CD4-positive, alpha-beta T cell treated with Interleukin-15 for 4 hours (primary cell): ENCODE measurements around the gene BTRC.
"Not testable (repeated sequence)": the region's sequence is repeated elsewhere in the genome, so short reads cannot be mapped to it uniquely, and the experiment has no call there.

Source experiments
- DNase-seq: peaks from one replicate; pipeline ENCODE4 v3.0.0-alpha.2; 2020; ENCODE audit warnings: low spot score

BTRC gene

DNA sequence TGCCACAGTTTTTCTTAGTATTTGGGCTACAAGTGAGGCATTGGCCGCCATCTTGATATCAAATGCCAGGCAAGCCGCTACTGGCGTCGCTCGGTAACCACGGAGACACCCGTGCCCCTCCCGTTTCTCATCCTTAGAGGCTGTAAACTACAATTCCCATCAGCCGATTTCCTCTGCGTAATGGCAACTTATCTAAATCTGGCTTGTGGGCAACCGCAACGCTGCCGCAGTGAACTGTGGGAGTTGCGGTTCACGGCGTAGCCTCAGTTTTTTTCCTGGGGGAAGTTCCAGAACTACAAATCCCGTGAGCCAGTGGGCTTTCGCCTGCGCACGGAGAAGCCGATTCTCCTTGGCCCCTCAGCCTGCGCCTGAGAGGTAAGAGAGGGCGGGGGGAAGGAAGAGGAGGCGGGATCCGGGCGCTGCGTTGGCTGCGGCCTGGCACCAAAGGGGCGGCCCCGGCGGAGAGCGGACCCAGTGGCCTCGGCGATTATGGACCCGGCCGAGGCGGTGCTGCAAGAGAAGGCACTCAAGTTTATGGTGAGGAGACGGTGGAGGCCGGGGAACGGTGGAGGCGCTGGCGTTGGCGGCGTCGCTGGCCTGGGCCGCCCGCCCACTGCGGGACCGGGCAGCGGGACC lies at the start of gene BTRC:
TSS of gene BTRC (plus strand) at position 474 of the 636 bp plus-strand sequence. CDS start at position 490, 16 bp downstream.
- peak; percentile 98 for DNase-seq

DNA sequence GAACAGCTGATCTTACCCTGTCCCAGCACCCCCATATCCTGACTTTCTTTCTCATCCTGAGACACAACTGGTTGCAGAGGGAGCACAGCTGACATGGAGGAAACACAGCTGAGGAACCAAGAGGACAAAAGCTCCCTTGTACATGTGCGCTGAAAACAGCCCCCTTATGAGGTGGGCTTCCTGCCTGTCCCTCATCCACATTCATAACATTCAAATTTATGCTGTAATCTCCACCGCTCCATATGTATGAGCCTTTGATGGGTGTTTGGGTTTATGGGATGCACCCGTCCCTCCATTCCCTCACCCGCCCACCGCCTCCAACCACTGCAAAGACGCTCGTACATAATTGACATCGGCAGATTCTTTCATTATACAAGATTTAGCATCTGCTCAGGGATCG lies 49.6 kb upstream of the BTRC start:
- no peak for DNase-seq

DNA sequence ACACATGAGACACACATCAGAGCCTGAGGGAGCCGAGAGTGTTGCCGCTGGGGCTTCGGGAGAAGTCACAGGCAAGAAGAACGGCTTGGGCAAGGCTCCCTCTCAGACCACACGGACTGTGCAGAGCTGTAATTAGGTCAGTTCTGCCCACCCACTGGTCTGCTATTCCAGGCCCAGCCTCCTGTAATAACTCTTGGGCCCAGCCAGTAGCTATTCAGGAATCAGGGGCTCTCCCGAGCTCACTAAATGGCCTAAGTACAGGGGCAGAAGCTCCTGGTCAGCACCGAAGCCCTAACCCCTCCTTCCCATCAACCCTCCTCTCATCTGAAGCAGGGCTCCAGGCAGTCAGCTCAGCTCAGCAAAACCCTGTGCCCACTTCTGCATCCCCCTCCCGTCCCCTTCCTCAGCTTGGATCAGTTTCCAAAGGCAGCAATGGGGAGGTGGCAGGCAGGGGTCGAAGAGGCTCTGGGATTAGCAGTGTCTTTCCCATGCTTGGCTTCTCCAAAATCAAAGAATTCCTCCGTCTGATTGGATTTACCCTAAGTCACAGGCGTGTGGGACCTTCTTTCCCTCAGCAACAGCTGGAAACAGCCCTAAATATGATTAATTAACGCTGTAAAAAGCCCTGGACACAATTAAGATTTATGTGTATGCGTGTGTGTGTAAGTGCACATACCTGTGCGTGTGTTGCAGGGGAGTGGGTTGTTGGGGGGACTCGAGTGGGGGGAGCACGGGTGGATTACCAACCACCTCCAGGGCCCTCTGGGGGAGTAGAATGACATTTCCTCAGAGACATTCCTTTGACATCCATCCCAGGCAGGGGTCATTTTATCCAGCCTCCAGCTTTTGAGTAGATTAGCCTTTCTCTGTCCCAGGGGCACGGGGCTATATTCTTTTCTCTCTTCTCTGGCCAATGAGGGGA lies 48.4 kb upstream of the BTRC start:
- DNase-seq, result no peak

DNA sequence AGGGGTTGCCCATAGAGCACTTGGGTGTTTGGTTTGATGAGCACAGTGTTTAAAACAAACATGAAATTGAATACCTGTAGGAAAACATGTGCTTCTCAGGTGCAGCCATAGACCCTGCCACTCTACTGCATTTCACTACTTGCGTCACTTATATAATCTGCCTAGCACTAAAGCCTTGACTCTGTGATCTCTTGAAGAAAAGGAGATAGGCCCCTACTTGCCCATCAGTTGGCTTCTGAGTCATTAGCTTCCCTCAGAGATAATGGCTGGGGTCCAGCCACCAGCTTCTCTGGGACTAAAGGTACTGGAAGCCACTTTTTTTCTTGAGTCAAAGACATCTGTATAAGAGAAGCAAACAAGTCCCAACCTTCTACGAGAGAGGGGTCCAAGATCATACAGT lies 45.9 kb upstream of the BTRC start:
- DNase-seq, result no peak

GRCh38 chr10:101310529-101311184 lies 43.3 kb upstream of the BTRC start:
- DNase-seq, result no peak

DNA sequence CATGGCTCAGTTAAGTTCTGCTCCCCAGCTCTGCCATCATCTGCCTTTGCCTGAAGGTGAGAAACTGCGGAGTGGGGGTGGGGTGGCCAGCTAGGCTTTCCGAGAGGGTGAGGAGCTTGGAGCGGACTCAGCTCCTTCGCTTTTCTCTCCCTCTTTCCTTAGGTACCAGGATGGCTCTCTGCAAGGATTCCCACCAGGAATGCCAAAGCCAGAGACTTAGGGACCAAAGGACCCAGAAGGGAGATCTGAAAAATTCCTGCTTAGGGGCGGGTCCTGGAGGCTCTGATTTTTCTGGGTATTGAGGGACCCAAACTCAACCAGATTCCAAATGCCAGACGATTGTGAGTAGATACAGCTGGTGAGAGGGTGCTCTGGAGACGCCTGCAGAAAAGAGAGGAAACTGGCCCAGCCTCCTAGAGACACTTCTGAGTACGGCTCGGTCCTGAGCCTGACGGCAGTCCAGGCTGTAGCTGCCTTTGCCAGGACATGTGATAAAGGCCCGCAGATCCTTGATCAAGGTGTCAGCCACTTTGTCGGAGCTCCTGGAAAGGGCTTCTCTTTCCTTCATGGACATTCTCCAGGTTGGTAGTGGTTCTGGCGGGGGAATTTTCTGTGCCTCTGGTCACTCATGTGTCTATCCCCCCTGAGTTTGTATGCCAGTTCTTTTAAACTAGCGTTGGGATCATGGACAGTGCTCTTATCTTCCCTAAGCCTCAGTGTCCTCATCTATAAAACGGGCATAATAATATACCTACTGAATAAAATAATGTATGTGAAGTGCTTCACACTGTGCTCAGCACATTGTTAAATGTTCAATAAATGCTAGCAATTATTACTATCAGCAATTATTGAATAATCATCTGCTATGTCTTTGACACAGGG lies 42.5 kb upstream of the BTRC start:
- DNase-seq, result no peak

- no peak for DNase-seq
Measured at GRCh38 chr10:101319241-101319915, 34.6 kb upstream of the BTRC start.

GRCh38 chr10:101321073-101321472 lies 32.9 kb upstream of the BTRC start:
- DNase-seq, result no peak

- no peak for DNase-seq
Measured at GRCh38 chr10:101322266-101323108, 31.5 kb upstream of the BTRC start.

DNA sequence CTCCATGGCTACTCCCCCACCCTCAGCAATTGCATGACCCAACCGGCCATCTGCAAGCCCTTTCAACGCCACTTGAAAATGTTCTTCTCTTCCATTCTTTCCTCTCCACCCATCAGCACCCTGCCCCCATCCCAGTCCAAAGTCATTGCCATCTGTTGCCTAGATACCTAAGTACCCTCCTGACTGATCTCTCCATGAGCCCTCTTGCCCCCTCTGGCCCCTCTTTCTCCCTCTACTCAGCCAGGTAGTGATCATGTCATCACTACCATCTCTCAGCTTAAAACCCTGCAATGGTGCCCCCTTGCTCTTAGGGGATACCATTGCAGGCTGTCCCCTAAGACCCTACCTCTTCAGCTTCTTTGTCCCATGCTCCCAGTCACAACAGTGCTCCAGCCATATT lies 30.5 kb upstream of the BTRC start:
- no peak for DNase-seq

- not testable (repeated sequence) for DNase-seq
Measured at GRCh38 chr10:101327454-101327853, 26.5 kb upstream of the BTRC start.

DNA sequence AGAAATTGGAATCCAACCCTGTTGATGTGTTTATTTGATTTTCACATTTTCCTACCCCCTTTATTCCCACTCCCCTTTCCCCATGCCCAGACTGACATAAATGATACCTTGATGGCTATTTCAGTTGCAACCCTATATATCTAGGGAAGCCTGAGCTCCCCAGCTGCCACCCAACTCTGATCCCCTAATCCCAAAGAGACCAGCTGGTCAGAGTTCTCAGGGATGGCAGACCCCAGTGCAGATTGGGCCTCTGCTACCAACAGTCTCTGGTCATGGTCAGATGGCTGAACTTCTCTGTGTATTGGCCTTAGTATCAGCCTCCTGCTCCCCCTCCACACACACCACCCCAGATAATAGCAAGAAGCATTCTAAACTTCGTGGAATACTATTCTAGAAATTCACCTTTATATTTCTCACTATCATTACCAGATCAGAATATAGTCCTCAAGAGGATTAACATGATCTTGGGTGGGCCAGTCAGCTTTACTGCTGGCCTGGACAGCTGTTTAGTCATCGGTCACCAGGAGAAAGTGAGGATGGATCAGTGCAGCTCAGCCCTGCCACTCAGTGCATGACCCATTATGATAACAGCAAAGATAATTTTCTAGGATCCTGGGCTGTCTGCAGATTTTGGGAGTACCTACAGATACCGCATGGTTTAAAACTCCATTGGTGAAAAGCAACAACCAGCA lies 24.5 kb upstream of the BTRC start:
- DNase-seq, result no peak

DNA sequence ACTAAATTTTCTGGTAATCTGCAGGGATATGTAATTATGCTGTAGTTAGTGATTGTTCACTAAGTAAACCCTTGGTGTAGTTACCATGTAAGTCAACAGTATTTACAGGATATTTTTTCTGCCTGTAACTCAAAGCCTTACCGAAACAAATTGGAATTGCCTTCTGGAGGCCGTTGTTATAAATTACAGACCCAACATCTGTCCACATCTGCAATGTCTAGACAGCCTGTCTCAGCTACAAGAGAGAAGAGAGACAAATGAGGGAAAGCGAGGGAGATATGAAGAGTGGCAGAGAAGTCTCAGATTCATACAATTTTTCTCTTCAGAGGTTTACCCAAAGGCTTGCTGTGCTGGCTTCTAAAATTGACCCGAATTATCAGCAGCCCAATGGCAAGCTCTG lies 23.7 kb upstream of the BTRC start:
- DNase-seq, result no peak

DNA sequence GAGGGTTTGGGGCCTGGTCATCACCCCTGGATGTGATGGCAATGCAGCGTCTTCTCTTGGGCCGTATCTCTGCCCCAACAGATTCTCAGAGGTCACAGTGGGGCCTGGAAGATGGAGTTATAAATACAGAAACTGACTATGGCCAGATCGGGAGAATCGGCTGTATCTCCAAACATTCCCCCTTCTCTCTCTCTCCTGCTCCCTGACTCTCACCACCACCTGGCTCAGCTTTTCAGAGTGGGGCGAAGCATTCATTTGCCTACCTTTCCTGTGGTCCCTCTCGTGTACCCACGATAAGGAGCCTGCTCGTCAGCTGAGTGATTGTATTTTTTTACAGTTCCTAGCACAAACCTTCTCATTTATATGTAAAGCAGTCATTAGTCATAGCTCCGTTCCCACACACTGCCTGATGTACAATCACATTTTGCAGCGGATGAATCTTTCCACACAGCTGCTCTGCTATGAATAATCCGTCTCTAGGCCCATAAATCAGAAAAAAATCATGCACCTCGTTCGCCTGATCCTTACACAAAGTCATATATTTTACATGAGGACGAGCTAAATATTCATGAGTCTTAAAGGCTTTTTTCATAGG lies 23.2 kb upstream of the BTRC start:
- DNase-seq, result no peak

DNA sequence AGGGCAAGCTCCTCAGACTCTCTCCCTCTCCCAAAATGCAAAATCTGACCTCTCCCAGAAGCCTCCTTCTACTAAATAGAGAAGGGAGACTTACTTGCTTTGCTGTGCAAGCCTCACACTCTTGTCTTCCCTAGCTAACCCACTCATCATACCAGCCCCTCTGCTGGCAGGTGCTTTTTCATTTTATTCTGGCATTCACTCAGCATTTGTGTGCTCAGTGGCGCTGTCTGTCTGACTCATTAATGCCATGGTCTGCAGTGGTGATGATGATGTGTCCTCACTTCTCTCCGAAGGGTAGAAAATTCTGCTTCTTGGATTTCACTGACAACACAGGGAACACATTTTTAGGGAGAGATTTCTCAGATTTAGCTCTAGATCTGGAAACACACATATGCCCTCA lies 22.0 kb upstream of the BTRC start:
- DNase-seq, result no peak

DNA sequence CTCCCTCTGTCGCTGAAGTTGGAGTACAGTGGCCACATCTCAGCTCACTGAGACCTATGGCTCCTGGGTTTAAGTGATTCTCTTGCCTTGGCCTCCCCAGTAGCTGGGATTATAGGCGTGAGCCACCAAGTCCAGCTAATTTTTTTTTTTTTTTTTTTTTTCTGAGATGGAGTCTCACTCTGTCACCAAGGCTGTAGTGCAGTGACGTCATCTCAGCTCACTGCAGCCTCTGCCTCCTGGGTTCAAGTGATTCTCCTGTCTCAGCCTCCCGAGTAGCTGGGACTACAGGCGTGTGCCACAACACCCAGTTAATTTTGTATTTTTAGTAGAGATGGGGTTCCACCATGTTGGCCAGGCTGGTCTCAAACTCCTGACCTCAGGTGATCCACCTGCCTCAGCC lies 19.7 kb upstream of the BTRC start:
- not testable (repeated sequence) for DNase-seq

DNA sequence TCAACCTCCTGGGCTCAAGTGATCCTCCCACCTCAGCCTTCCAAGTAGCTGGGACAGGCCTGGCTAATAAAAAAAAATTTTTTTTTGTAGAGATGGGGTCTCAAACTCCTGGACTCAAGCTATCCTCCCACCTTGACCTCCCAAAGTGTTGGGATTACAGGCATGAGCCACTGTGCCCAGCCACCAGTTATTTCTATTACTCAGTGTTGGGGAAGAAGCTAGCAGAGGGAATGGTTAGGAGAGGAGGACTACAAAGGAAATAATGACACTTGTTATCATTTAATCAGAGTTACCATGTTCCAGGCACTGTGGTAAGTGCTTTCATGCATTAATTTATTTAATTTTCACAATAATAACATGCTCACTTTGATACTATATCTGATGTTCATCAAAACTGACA lies 17.6 kb upstream of the BTRC start:
- no peak for DNase-seq

GRCh38 chr10:101337836-101338235 lies 16.1 kb upstream of the BTRC start:
- no peak for DNase-seq

GRCh38 chr10:101341438-101341837 lies 12.5 kb upstream of the BTRC start:
- DNase-seq, result no peak
